ENCODE results near the gene INTS15. TPM values are rescaled to one million over a fixed set of nuclear protein-coding genes. Genes with fewer than 3 reads are reported as not detected.

The INTS15 gene
- total and polyA plus RNA-seq, 10 of the 15 experiments (the other 5 are each of a cell fraction or from before 2014, with no cell fraction given), result 0.89 to 28.2 (median 16.8) TPM

GRCh38 chr7:6642239-6642839, 52.5 kb downstream of the INTS15 start:
- Histone ChIP-seq H3K4me2 (ENCODE audit: control insufficient read depth, insufficient read depth) (no peak overlapping the region), H3K4me3 (no peak overlapping the region), H4K20me1 (ENCODE audit: control insufficient read depth, insufficient read depth) (no peaks in the 10 kb centered on the region; the same call in 1 of the 2 replicates), H3K36me3 (ENCODE audit: control insufficient read depth in 2 of 2, insufficient read depth in 2 of 2, low read length in 1 of 2) (peaks cover 5 to 28% of the 10 kb centered on the region in 2 experiments), H3K9ac (ENCODE audit: control insufficient read depth, insufficient read depth, low read length) (no peak overlapping the region), H3K79me2 (ENCODE audit: control insufficient read depth, insufficient read depth, low read length) (peaks cover 17% of the 10 kb centered on the region), H3K27me3 (replicated peaks in 1 of 2; ENCODE audit: control insufficient read depth in 2 of 2, insufficient read depth in 2 of 2, low read length in 1 of 2) (no peaks in the 10 kb centered on the region), H3K4me1 (ENCODE audit: control insufficient read depth, insufficient read depth, low read length) (peaks cover 6% of the 10 kb centered on the region; the same call in 1 of the 2 replicates), H3K9me3 (replicated peaks; ENCODE audit: control insufficient read depth, insufficient read depth, low read length) (no peaks in the 10 kb centered on the region; the same call in 2 of the 3 replicates), H2AFZ (ENCODE audit: control insufficient read depth, low read depth, low read length) (no peak overlapping the region), H3K27ac (ENCODE audit: control insufficient read depth, insufficient read depth) (no peak overlapping the region)
- ATAC-seq (no peak), DNase-seq (ENCODE audit: low read depth, low spot score) (no peak), FAIRE-seq (no peak)
- ChIA-PET POLR2A (no interaction called here), SMC1A (ENCODE audit: uncharacterized antibody, unreplicated experiment) (no interaction called here), CTCF (no interaction called here), RAD21 (ENCODE audit: unreplicated experiment) (no interaction called here)
- TF ChIP-seq, protein P1, sequence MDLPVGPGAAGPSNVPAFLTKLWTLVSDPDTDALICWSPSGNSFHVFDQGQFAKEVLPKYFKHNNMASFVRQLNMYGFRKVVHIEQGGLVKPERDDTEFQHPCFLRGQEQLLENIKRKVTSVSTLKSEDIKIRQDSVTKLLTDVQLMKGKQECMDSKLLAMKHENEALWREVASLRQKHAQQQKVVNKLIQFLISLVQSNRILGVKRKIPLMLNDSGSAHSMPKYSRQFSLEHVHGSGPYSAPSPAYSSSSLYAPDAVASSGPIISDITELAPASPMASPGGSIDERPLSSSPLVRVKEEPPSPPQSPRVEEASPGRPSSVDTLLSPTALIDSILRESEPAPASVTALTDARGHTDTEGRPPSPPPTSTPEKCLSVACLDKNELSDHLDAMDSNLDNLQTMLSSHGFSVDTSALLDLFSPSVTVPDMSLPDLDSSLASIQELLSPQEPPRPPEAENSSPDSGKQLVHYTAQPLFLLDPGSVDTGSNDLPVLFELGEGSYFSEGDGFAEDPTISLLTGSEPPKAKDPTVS (IDR thresholded peaks at IDR 0.05; ENCODE audit: low read depth, low read length), result no peak
- TF ChIP-seq ZSCAN29 (IDR thresholded peaks at IDR 0.05) (no peak), KAT2A (conservative IDR thresholded peaks at IDR 0.05; ENCODE audit: control insufficient read depth, low read depth, low read length) (no peak), HDAC6 (IDR thresholded peaks at IDR 0.05; ENCODE audit: unreplicated experiment) (no peak), SREBF2 (IDR thresholded peaks at IDR 0.05; ENCODE audit: low read length) (no peak)
- TF ChIP-seq, protein P2, sequence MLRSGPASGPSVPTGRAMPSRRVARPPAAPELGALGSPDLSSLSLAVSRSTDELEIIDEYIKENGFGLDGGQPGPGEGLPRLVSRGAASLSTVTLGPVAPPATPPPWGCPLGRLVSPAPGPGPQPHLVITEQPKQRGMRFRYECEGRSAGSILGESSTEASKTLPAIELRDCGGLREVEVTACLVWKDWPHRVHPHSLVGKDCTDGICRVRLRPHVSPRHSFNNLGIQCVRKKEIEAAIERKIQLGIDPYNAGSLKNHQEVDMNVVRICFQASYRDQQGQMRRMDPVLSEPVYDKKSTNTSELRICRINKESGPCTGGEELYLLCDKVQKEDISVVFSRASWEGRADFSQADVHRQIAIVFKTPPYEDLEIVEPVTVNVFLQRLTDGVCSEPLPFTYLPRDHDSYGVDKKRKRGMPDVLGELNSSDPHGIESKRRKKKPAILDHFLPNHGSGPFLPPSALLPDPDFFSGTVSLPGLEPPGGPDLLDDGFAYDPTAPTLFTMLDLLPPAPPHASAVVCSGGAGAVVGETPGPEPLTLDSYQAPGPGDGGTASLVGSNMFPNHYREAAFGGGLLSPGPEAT (IDR thresholded peaks at IDR 0.05; ENCODE audit: low read depth), result no peak
- WGBS (ENCODE audit: insufficient coverage, insufficient replicate concordance, low lambda C conversion rate, missing lambda C conversion rate), result 97% methylated on average over 24 of the region's 24 CpGs
- intact Hi-C loops (cut with micrococcal nuclease; ENCODE audit: unreplicated experiment), result no loop called here
- in situ Hi-C loops (cut with MboI), result no loop called here
- no TSS peak for BruUV-seq (replicated peaks)
